Common myeloid progenitor, CD34-positive (primary cell): ENCODE measurements around the gene NKIRAS1.
"Not testable (repeated sequence)": the region's sequence is repeated elsewhere in the genome, so short reads cannot be mapped to it uniquely, and the experiment has no call there.

Experiments used
- CTCF ChIA-PET: fragments of 350-600 bp; sonication (Branson Sonifier 250); formaldehyde crosslinking; loops from one replicate; lab custom pipeline; 2021; ENCODE audit warnings: antibody characterized with exemption; lab: Charles Lee
- POLR2A ChIA-PET: fragments of 350-600 bp; sonication (Branson Sonifier 250); formaldehyde crosslinking; loops from one replicate; lab custom pipeline; 2021; ENCODE audit warnings: antibody characterized with exemption; lab: Charles Lee
- DNase-seq, 3 donors: peaks; one replicate each; pipeline versions ENCODE4 v3.0.0 to v3.0.0-alpha.2; 2013
- H3K27ac ChIP-seq, 2 experiments: 1 replicate in 1 of 2; 2 replicates in 1 of 2; pipeline ENCODE4 v1.7.0; 2013; ENCODE audit warnings: inconsistent platforms in 2 of 2, low read length in 2 of 2, mild to moderate bottlenecking in 2 of 2, low read depth in 1 of 2, moderate library complexity in 1 of 2; ENCODE audit not compliant: severe bottlenecking in 2 of 2, insufficient read depth in 1 of 2, poor library complexity in 1 of 2
- H3K27me3 ChIP-seq, 5 experiments: replicated peaks in 2 of 5; 1 replicate in 3 of 5; 2 replicates in 2 of 5; pipeline versions ENCODE4 v1.6.1 to v1.7.0; 2013; ENCODE audit warnings: low read length in 4 of 5, mild to moderate bottlenecking in 2 of 5, moderate library complexity in 2 of 5, inconsistent platforms in 1 of 5; ENCODE audit not compliant: insufficient read depth in 5 of 5, control insufficient read depth in 4 of 5
- H3K36me3 ChIP-seq, 4 experiments: 1 replicate in 2 of 4; 2 replicates in 2 of 4; pipeline versions ENCODE4 v1.6.1 to v1.7.0; 2013; ENCODE audit warnings: low read length in 3 of 4, control low read depth in 1 of 4, mild to moderate bottlenecking in 1 of 4; ENCODE audit not compliant: control insufficient read depth in 4 of 4, insufficient read depth in 4 of 4
- H3K4me1 ChIP-seq, 4 experiments: 1 replicate in 3 of 4; 2 replicates in 1 of 4; pipeline versions ENCODE4 v1.6.1 to v1.7.1; 2013; ENCODE audit warnings: low read length in 3 of 4, mild to moderate bottlenecking in 3 of 4, control low read depth in 1 of 4, inconsistent platforms in 1 of 4, moderate library complexity in 1 of 4; ENCODE audit not compliant: control insufficient read depth in 4 of 4, insufficient read depth in 4 of 4; ENCODE audit errors: control extremely low read depth in 1 of 4
- H3K4me3 ChIP-seq, 7 experiments: 1 replicate in 4 of 7; 2 replicates in 3 of 7; pipeline versions ENCODE4 v1.5.1 to v1.7.0; 2013; ENCODE audit warnings: mild to moderate bottlenecking in 7 of 7, low read length in 6 of 7, moderate library complexity in 6 of 7, inconsistent platforms in 2 of 7, low read depth in 2 of 7, control low read depth in 1 of 7; ENCODE audit not compliant: insufficient read depth in 4 of 7, control insufficient read depth in 1 of 7; ENCODE audit errors: extremely low read depth in 1 of 7
- H3K9me3 ChIP-seq, 5 experiments: 1 replicate in 4 of 5; 2 replicates in 1 of 5; pipeline versions ENCODE4 v1.6.1 to v1.7.1; 2013; ENCODE audit warnings: low read length in 4 of 5, mild to moderate bottlenecking in 2 of 5, inconsistent platforms in 1 of 5, low read depth in 1 of 5, moderate library complexity in 1 of 5; ENCODE audit not compliant: control insufficient read depth in 4 of 5, insufficient read depth in 2 of 5; ENCODE audit errors: control extremely low read depth in 1 of 5
- WGBS: methylation state at CpG from one replicate; pipeline ENCODE4 v1.1.5; 2013; ENCODE audit not compliant: insufficient coverage; 5-methylcytosine and 5-hydroxymethylcytosine counted together

The NKIRAS1 gene

GRCh38 chr3:23913873-23914743 is 2.7 kb downstream of the NKIRAS1 start:
- H3K36me3 ChIP-seq, result peaks cover 0 to 28% (median 19%) of the 10 kb centered on the region in 4 experiments
- ChIA-PET CTCF (no interaction called here), POLR2A (no interaction called here)
- DNase-seq, result no peak
- H3K9me3 ChIP-seq, result no peaks in the 10 kb centered on the region
- no peak overlapping the region for H3K27ac ChIP-seq
- peaks cover 20 to 33% (median 28%) of the 10 kb centered on the region in 4 experiments for H3K4me1 ChIP-seq
- no peak overlapping the region for H3K4me3 ChIP-seq
- WGBS, result 60% methylated on average over 1 of the region's 3 CpGs
- no peaks in the 10 kb centered on the region for H3K27me3 ChIP-seq

GRCh38 chr3:23913182-23913581 is 3.6 kb downstream of the NKIRAS1 start:
- H3K27ac ChIP-seq, result no peak overlapping the region
- DNase-seq, result no peak
- H3K4me1 ChIP-seq, result peaks cover 14 to 24% (median 20%) of the 10 kb centered on the region in 4 experiments
- no CpG with 5 or more reads among the region's 1 CpG for WGBS
- H3K4me3 ChIP-seq, result no peak overlapping the region
- H3K36me3 ChIP-seq, result peaks cover 0 to 21% (median 16%) of the 10 kb centered on the region in 4 experiments
- no peaks in the 10 kb centered on the region for H3K27me3 ChIP-seq
- ChIA-PET CTCF (interaction anchor here (0.6 kb wide), 1 partner anchor 717 kb away, joined by 3 read pairs; no protein-coding TSS in a partner anchor), POLR2A (no interaction called here)
- H3K9me3 ChIP-seq, result no peaks in the 10 kb centered on the region

GRCh38 chr3:23912335-23912734 is 4.5 kb downstream of the NKIRAS1 start:
- WGBS, result no CpG with 5 or more reads among the region's 3 CpGs
- DNase-seq, H3K27ac ChIP-seq, H3K9me3 ChIP-seq, H3K27me3 ChIP-seq, H3K4me3 ChIP-seq, POLR2A ChIA-PET: not testable (repeated sequence)
- peaks cover 0 to 19% (median 13%) of the 10 kb centered on the region in 4 experiments for H3K36me3 ChIP-seq
- H3K4me1 ChIP-seq, result peaks cover 12 to 20% (median 17%) of the 10 kb centered on the region in 4 experiments
- CTCF ChIA-PET, result interaction anchor here (1.0 kb wide), 1 partner anchor 25 kb away, joined by 3 read pairs; no protein-coding TSS in a partner anchor

GRCh38 chr3:23911397-23911796 is 5.4 kb downstream of the NKIRAS1 start:
- no peak for DNase-seq
- ChIA-PET POLR2A (no interaction called here), CTCF (interaction anchor here (1.0 to 1.1 kb wide), 2 partner anchors 14 to 26 kb away, joined by 3 read pairs; no protein-coding TSS in a partner anchor)
- H3K4me1 ChIP-seq, result peaks cover 12 to 19% (median 15%) of the 10 kb centered on the region in 4 experiments
- H3K9me3 ChIP-seq, result no peaks in the 10 kb centered on the region
- 100% methylated on average over 2 of the region's 2 CpGs for WGBS
- no peaks in the 10 kb centered on the region for H3K27me3 ChIP-seq
- peaks cover 0 to 19% (median 13%) of the 10 kb centered on the region in 4 experiments for H3K36me3 ChIP-seq
- no peak overlapping the region for H3K4me3 ChIP-seq
- H3K27ac ChIP-seq, result no peak overlapping the region

GRCh38 chr3:23909341-23909740 is 7.4 kb downstream of the NKIRAS1 start:
- 98% methylated on average over 5 of the region's 7 CpGs for WGBS
- H3K27ac ChIP-seq, result no peak overlapping the region
- DNase-seq, result no peak
- no peak overlapping the region for H3K4me3 ChIP-seq
- H3K36me3 ChIP-seq, result peaks cover 2 to 25% (median 15%) of the 10 kb centered on the region in 4 experiments
- ChIA-PET CTCF (no interaction called here), POLR2A (no interaction called here)
- H3K9me3 ChIP-seq, result no peaks in the 10 kb centered on the region
- peaks cover 0 to 2% (median under 1%) of the 10 kb centered on the region in 4 experiments for H3K4me1 ChIP-seq
- H3K27me3 ChIP-seq, result no peaks in the 10 kb centered on the region

- H3K9me3 ChIP-seq, result no peaks in the 10 kb centered on the region
- H3K36me3 ChIP-seq, result peaks cover 13 to 30% (median 21%) of the 10 kb centered on the region in 4 experiments
- POLR2A ChIA-PET, result no interaction called here
- H3K27ac ChIP-seq, result no peak overlapping the region
- peaks cover 0 to 2% (median 0%) of the 10 kb centered on the region in 4 experiments for H3K4me1 ChIP-seq
- DNase-seq, result no peak
- H3K27me3 ChIP-seq, result no peaks in the 10 kb centered on the region
- no peak overlapping the region for H3K4me3 ChIP-seq
- CTCF ChIA-PET, result interaction anchor here (1.4 kb wide), 1 partner anchor 10 kb away, joined by 4 read pairs; no protein-coding TSS in a partner anchor
These were observed 12.2 kb downstream of the NKIRAS1 start for GRCh38 chr3:23904545-23904944.

- H3K4me3 ChIP-seq, result no peak overlapping the region
- H3K27me3 ChIP-seq, result no peaks in the 10 kb centered on the region
- CTCF ChIA-PET, result interaction anchor here (0.7 to 0.9 kb wide), 2 partner anchors 19 to 48 kb away, joined by 3 read pairs; no protein-coding TSS in a partner anchor
- POLR2A ChIA-PET, result no interaction called here
- peaks cover 0 to 3% (median 0%) of the 10 kb centered on the region in 5 experiments for H3K9me3 ChIP-seq
- H3K36me3 ChIP-seq, result peaks cover 16 to 41% (median 23%) of the 10 kb centered on the region in 4 experiments
- H3K27ac ChIP-seq, result no peak overlapping the region
- no peaks in the 10 kb centered on the region for H3K4me1 ChIP-seq
- 99% methylated on average over 6 of the region's 6 CpGs for WGBS
- no peak for DNase-seq
These were observed 16.0 kb downstream of the NKIRAS1 start for GRCh38 chr3:23900744-23901143.
